GM23338 (cell line): ENCODE results near the gene EGFL6. TPM values are rescaled to one million over a fixed set of nuclear protein-coding genes. Genes with fewer than 3 reads are reported as not detected.

Experiments used
- ATAC-seq: fragments of 200-7000 bp; cut with Tn5 transposase; 3 replicates; pipeline ENCODE4 v1.9.1; 2020
- DNase-seq: peaks from one replicate; pipeline ENCODE4 v3.0.0-alpha.2; 2015; ENCODE audit warnings: low spot score
- H2AFZ ChIP-seq: fragments of 200-600 bp; sonication (generic); 2 replicates; pipeline ENCODE4 v1.8.0; 2016; ENCODE audit warnings: antibody characterized with exemption, mild to moderate bottlenecking, moderate library complexity
- H3F3A ChIP-seq: fragments of 200-600 bp; sonication (generic); replicated peaks from 2 replicates; pipeline ENCODE4 v1.8.0; 2017; ENCODE audit warnings: antibody characterized with exemption, mixed run types, low read depth
- H3K27ac ChIP-seq: fragments of 200-600 bp; sonication (generic); 2 replicates; pipeline ENCODE4 v1.6.1; 2016; ENCODE audit warnings: low read depth
- H3K27me3 ChIP-seq: fragments of 200-600 bp; sonication (generic); 2 replicates; pipeline ENCODE4 v1.8.0; 2016; ENCODE audit warnings: mild to moderate bottlenecking, mixed run types, moderate library complexity; ENCODE audit not compliant: insufficient read depth
- H3K36me3 ChIP-seq: fragments of 200-600 bp; sonication (generic); 2 replicates; pipeline ENCODE4 v1.8.0; 2016; ENCODE audit warnings: mild to moderate bottlenecking; ENCODE audit not compliant: insufficient read depth
- H3K4me1 ChIP-seq: fragments of 200-600 bp; sonication (generic); 2 replicates; pipeline ENCODE4 v1.8.0; 2016; ENCODE audit warnings: mild to moderate bottlenecking, moderate library complexity; ENCODE audit not compliant: insufficient read depth
- H3K4me2 ChIP-seq: fragments of 200-600 bp; sonication (generic); 2 replicates; pipeline ENCODE4 v1.7.1; 2017; ENCODE audit warnings: mixed run types
- H3K4me3 ChIP-seq: fragments of 200-600 bp; sonication (generic); 2 replicates; pipeline ENCODE4 v1.6.1; 2016; ENCODE audit warnings: mixed run types
- H3K79me2 ChIP-seq: fragments of 200-600 bp; sonication (generic); replicated peaks from 2 replicates; pipeline ENCODE4 v1.8.0; 2017; ENCODE audit warnings: mild to moderate bottlenecking; ENCODE audit not compliant: insufficient read depth
- H3K9me2 ChIP-seq: fragments of 200-600 bp; sonication (generic); 2 replicates; pipeline ENCODE4 v1.8.0; 2017; ENCODE audit not compliant: insufficient read depth
- H4K20me1 ChIP-seq: fragments of 200-600 bp; sonication (generic); replicated peaks from 2 replicates; pipeline ENCODE4 v1.8.0; 2017; ENCODE audit warnings: mild to moderate bottlenecking; ENCODE audit not compliant: insufficient read depth
- H3K27ac Mint-ChIP-seq: 2 replicates; pipeline ENCODE4 v1.8.0; 2020; ENCODE audit warnings: inconsistent platforms, mild to moderate bottlenecking, moderate library complexity, mixed read lengths
- H3K27me3 Mint-ChIP-seq: 3 replicates; pipeline ENCODE4 v1.8.0; 2022; ENCODE audit warnings: low read depth, mild to moderate bottlenecking, moderate library complexity, mixed read lengths, inconsistent platforms; ENCODE audit not compliant: insufficient read depth, poor library complexity
- H3K36me3 Mint-ChIP-seq: 3 replicates; pipeline ENCODE4 v1.8.0; 2021; ENCODE audit warnings: low read depth, mild to moderate bottlenecking, inconsistent platforms, moderate library complexity, mixed read lengths
- H3K4me1 Mint-ChIP-seq: 3 replicates; pipeline ENCODE4 v1.8.0; 2020; ENCODE audit warnings: mild to moderate bottlenecking, inconsistent platforms, mixed read lengths
- H3K4me3 Mint-ChIP-seq: 3 replicates; pipeline ENCODE4 v1.8.0; 2021; ENCODE audit warnings: moderate library complexity, mild to moderate bottlenecking, inconsistent platforms, mixed read lengths
- H3K9me3 Mint-ChIP-seq: 3 replicates; pipeline ENCODE4 v1.8.0; 2020; ENCODE audit warnings: moderate library complexity, mild to moderate bottlenecking, inconsistent platforms, mixed read lengths
- CREB1 ChIP-seq: fragments of 250-450 bp; sonication (Bioruptor Pico); IDR thresholded peaks from 2 replicates; pipeline ENCODE4 v1.5.0; 2020; ENCODE audit warnings: low read depth, mild to moderate bottlenecking, moderate library complexity
- EZH2 ChIP-seq: fragments of 200-600 bp; sonication (generic); IDR thresholded peaks from one replicate; pipeline ENCODE4 v1.8.0; 2017; ENCODE audit warnings: antibody characterized with exemption, mild to moderate bottlenecking, low read depth; ENCODE audit not compliant: unreplicated experiment
- EZH2phosphoT487 ChIP-seq: fragments of 200-600 bp; sonication (generic); IDR thresholded peaks from one replicate; pipeline ENCODE4 v1.8.1; 2018; ENCODE audit warnings: antibody characterized with exemption; ENCODE audit not compliant: unreplicated experiment
- JUNB ChIP-seq: IDR thresholded peaks from one replicate; pipeline ENCODE4 v1.6.1; 2016; ENCODE audit warnings: antibody characterized with exemption; ENCODE audit not compliant: unreplicated experiment
- NANOG ChIP-seq: IDR thresholded peaks from 2 replicates; pipeline ENCODE4 v1.6.1; 2016; ENCODE audit warnings: antibody characterized with exemption, borderline replicate concordance
- POLR2AphosphoS5 ChIP-seq: IDR thresholded peaks from 2 replicates; pipeline ENCODE4 v1.6.1; 2016; ENCODE audit warnings: antibody characterized with exemption, low read depth
- STAT1 ChIP-seq: IDR thresholded peaks from one replicate; pipeline ENCODE4 v1.6.1; 2016; ENCODE audit warnings: antibody characterized with exemption; ENCODE audit not compliant: unreplicated experiment
- ZNF114 ChIP-seq: fragments of 250-450 bp; sonication (Bioruptor Pico); IDR thresholded peaks from 2 replicates; pipeline ENCODE4 v1.5.0; 2020; ENCODE audit warnings: mild to moderate bottlenecking, moderate library complexity
- ZNF331 ChIP-seq: fragments of 250-450 bp; sonication (Bioruptor Pico); IDR thresholded peaks from 2 replicates; pipeline ENCODE4 v1.5.0; 2020; ENCODE audit warnings: low read depth, mild to moderate bottlenecking, moderate library complexity
- polyA plus RNA-seq: library from polyadenylated mRNA; unstranded; fragments of >200 nt; fragmentation: Nextera tagmentation; extraction: Ambion mirVana; gene quantifications from 2 replicates; pipeline ENCODE4 v1.2.1, GENCODE V29; 2016
- total RNA-seq: library from RNA; depleted of rRNA; stranded (reverse); fragments of >200 nt; shearing (Covaris generic); gene quantifications from 2 replicates; pipeline ENCODE4 v1.2.3, GENCODE V29; 2014
- TF ChIP-seq, protein P1 (sequence below), 2 experiments: fragments of 200-600 bp in 1 of 2; sonication (generic) in 1 of 2; conservative IDR thresholded peaks; 2 replicates each; pipeline versions ENCODE4 v1.5.1 to v1.6.1; 2016 to 2017; ENCODE audit warnings: antibody characterized with exemption in 2 of 2, low read depth in 2 of 2, mild to moderate bottlenecking in 2 of 2, moderate library complexity in 1 of 2
- TF ChIP-seq, protein P2 (sequence below): IDR thresholded peaks from 2 replicates; pipeline ENCODE4 v1.6.1; 2016; ENCODE audit warnings: antibody characterized with exemption
- TF ChIP-seq, protein P3 (sequence below): IDR thresholded peaks from one replicate; pipeline ENCODE4 v1.6.1; 2018; ENCODE audit warnings: antibody characterized with exemption; ENCODE audit not compliant: unreplicated experiment
- TF ChIP-seq, protein P4 (sequence below): fragments of 250-450 bp; sonication (Bioruptor Pico); IDR thresholded peaks from 2 replicates; pipeline ENCODE4 v1.5.0; 2020; ENCODE audit warnings: mild to moderate bottlenecking, moderate library complexity

EGFL6 gene
- total and polyA plus RNA-seq, 2 experiments from 2014 or later, result 1.2 to 2.6 TPM

DNA sequence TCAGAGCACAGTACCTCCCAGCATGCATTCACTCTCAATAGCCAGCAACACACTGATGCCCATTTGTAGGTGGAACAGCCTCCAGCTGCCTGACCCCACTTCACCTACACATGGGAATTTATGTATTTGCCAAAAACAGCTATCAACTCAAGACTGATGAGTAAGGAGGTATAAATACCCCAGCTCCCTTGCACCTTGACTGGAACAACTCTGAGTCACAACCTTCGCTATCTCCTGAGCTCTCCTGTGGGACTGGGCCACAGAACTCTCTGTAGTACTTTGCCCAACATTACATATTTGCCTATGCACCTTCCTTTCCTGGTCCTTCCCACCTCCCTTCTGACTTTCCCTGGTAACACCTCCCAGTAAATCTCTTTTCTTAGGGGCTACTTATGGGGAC, 16.5 kb upstream of the EGFL6 start:
- no peaks in the 10 kb centered on the region for H3K27me3 ChIP-seq
- no peak for TF ChIP-seq POLR2AphosphoS5
- TF ChIP-seq, protein P1, sequence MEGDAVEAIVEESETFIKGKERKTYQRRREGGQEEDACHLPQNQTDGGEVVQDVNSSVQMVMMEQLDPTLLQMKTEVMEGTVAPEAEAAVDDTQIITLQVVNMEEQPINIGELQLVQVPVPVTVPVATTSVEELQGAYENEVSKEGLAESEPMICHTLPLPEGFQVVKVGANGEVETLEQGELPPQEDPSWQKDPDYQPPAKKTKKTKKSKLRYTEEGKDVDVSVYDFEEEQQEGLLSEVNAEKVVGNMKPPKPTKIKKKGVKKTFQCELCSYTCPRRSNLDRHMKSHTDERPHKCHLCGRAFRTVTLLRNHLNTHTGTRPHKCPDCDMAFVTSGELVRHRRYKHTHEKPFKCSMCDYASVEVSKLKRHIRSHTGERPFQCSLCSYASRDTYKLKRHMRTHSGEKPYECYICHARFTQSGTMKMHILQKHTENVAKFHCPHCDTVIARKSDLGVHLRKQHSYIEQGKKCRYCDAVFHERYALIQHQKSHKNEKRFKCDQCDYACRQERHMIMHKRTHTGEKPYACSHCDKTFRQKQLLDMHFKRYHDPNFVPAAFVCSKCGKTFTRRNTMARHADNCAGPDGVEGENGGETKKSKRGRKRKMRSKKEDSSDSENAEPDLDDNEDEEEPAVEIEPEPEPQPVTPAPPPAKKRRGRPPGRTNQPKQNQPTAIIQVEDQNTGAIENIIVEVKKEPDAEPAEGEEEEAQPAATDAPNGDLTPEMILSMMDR (conservative IDR thresholded peaks at IDR 0.05; ENCODE audit: low read depth in 2 of 2), result no peak
- TF ChIP-seq, protein P2, sequence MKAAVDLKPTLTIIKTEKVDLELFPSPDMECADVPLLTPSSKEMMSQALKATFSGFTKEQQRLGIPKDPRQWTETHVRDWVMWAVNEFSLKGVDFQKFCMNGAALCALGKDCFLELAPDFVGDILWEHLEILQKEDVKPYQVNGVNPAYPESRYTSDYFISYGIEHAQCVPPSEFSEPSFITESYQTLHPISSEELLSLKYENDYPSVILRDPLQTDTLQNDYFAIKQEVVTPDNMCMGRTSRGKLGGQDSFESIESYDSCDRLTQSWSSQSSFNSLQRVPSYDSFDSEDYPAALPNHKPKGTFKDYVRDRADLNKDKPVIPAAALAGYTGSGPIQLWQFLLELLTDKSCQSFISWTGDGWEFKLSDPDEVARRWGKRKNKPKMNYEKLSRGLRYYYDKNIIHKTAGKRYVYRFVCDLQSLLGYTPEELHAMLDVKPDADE, result no peak
- TF ChIP-seq STAT1, result no peak
- TF ChIP-seq, protein P3, sequence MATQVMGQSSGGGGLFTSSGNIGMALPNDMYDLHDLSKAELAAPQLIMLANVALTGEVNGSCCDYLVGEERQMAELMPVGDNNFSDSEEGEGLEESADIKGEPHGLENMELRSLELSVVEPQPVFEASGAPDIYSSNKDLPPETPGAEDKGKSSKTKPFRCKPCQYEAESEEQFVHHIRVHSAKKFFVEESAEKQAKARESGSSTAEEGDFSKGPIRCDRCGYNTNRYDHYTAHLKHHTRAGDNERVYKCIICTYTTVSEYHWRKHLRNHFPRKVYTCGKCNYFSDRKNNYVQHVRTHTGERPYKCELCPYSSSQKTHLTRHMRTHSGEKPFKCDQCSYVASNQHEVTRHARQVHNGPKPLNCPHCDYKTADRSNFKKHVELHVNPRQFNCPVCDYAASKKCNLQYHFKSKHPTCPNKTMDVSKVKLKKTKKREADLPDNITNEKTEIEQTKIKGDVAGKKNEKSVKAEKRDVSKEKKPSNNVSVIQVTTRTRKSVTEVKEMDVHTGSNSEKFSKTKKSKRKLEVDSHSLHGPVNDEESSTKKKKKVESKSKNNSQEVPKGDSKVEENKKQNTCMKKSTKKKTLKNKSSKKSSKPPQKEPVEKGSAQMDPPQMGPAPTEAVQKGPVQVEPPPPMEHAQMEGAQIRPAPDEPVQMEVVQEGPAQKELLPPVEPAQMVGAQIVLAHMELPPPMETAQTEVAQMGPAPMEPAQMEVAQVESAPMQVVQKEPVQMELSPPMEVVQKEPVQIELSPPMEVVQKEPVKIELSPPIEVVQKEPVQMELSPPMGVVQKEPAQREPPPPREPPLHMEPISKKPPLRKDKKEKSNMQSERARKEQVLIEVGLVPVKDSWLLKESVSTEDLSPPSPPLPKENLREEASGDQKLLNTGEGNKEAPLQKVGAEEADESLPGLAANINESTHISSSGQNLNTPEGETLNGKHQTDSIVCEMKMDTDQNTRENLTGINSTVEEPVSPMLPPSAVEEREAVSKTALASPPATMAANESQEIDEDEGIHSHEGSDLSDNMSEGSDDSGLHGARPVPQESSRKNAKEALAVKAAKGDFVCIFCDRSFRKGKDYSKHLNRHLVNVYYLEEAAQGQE, result no peak
- TF ChIP-seq NANOG, result no peak
- TF ChIP-seq CREB1 (CRISPR knock-in tag), result no peak
- no peak for TF ChIP-seq EZH2phosphoT487
- TF ChIP-seq, protein P4, sequence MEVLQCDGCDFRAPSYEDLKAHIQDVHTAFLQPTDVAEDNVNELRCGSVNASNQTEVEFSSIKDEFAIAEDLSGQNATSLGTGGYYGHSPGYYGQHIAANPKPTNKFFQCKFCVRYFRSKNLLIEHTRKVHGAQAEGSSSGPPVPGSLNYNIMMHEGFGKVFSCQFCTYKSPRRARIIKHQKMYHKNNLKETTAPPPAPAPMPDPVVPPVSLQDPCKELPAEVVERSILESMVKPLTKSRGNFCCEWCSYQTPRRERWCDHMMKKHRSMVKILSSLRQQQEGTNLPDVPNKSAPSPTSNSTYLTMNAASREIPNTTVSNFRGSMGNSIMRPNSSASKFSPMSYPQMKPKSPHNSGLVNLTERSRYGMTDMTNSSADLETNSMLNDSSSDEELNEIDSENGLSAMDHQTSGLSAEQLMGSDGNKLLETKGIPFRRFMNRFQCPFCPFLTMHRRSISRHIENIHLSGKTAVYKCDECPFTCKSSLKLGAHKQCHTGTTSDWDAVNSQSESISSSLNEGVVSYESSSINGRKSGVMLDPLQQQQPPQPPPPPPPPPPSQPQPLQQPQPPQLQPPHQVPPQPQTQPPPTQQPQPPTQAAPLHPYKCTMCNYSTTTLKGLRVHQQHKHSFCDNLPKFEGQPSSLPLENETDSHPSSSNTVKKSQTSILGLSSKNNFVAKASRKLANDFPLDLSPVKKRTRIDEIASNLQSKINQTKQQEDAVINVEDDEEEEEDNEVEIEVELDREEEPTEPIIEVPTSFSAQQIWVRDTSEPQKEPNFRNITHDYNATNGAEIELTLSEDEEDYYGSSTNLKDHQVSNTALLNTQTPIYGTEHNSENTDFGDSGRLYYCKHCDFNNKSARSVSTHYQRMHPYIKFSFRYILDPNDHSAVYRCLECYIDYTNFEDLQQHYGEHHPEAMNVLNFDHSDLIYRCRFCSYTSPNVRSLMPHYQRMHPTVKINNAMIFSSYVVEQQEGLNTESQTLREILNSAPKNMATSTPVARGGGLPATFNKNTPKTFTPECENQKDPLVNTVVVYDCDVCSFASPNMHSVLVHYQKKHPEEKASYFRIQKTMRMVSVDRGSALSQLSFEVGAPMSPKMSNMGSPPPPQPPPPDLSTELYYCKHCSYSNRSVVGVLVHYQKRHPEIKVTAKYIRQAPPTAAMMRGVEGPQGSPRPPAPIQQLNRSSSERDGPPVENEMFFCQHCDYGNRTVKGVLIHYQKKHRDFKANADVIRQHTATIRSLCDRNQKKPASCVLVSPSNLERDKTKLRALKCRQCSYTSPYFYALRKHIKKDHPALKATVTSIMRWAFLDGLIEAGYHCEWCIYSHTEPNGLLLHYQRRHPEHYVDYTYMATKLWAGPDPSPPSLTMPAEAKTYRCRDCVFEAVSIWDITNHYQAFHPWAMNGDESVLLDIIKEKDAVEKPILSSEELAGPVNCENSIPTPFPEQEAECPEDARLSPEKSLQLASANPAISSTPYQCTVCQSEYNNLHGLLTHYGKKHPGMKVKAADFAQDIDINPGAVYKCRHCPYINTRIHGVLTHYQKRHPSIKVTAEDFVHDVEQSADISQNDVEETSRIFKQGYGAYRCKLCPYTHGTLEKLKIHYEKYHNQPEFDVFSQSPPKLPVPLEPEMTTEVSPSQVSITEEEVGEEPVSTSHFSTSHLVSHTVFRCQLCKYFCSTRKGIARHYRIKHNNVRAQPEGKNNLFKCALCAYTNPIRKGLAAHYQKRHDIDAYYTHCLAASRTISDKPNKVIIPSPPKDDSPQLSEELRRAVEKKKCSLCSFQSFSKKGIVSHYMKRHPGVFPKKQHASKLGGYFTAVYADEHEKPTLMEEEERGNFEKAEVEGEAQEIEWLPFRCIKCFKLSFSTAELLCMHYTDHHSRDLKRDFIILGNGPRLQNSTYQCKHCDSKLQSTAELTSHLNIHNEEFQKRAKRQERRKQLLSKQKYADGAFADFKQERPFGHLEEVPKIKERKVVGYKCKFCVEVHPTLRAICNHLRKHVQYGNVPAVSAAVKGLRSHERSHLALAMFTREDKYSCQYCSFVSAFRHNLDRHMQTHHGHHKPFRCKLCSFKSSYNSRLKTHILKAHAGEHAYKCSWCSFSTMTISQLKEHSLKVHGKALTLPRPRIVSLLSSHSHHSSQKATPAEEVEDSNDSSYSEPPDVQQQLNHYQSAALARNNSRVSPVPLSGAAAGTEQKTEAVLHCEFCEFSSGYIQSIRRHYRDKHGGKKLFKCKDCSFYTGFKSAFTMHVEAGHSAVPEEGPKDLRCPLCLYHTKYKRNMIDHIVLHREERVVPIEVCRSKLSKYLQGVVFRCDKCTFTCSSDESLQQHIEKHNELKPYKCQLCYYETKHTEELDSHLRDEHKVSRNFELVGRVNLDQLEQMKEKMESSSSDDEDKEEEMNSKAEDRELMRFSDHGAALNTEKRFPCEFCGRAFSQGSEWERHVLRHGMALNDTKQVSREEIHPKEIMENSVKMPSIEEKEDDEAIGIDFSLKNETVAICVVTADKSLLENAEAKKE (CRISPR knock-in tag), result no peak
- no peak for TF ChIP-seq EZH2
- no peak for TF ChIP-seq ZNF331 (CRISPR knock-in tag)
- no peak for TF ChIP-seq ZNF114 (CRISPR knock-in tag)
- no peak for TF ChIP-seq JUNB
- H3K27ac Mint-ChIP-seq, result no peak overlapping the region
- no peaks in the 10 kb centered on the region for H3K79me2 ChIP-seq
- H3K36me3 ChIP-seq, result no peaks in the 10 kb centered on the region
- H3K27ac ChIP-seq, result no peak overlapping the region
- ATAC-seq, result no peak
- no peak for DNase-seq
- no peak overlapping the region for H3K4me3 Mint-ChIP-seq
- no peaks in the 10 kb centered on the region for H3K4me1 Mint-ChIP-seq
- H3K4me3 ChIP-seq, result no peak overlapping the region
- H3K9me2 ChIP-seq, result no peaks in the 10 kb centered on the region
- no peaks in the 10 kb centered on the region for H3F3A ChIP-seq
- H3K9me3 Mint-ChIP-seq, result no peaks in the 10 kb centered on the region
- no peaks in the 10 kb centered on the region for H3K36me3 Mint-ChIP-seq
- H3K27me3 Mint-ChIP-seq, result no peaks in the 10 kb centered on the region
- H4K20me1 ChIP-seq, result no peaks in the 10 kb centered on the region
- H3K4me1 ChIP-seq, result no peaks in the 10 kb centered on the region
- no peak overlapping the region for H3K4me2 ChIP-seq
- H2AFZ ChIP-seq, result no peak overlapping the region
